Colonic mucosa (tissue), 4 donors: ENCODE data around the gene GRK3. TPM values are rescaled to one million over a fixed set of nuclear protein-coding genes. Genes with fewer than 3 reads are reported as not detected.

Source experiments
- DNase-seq: peaks from one replicate; pipeline ENCODE4 v3.0.0-alpha.2; 2020
- H3K27ac ChIP-seq: fragments of 200-600 bp; one replicate; pipeline ENCODE4 v1.8.0; 2021
- H3K27me3 ChIP-seq: fragments of 200-600 bp; one replicate; pipeline ENCODE4 v1.8.0; 2021
- H3K36me3 ChIP-seq: fragments of 200-600 bp; one replicate; pipeline ENCODE4 v1.8.0; 2021
- H3K4me1 ChIP-seq: fragments of 200-600 bp; one replicate; pipeline ENCODE4 v1.8.0; 2021; ENCODE audit warnings: mild to moderate bottlenecking
- H3K4me3 ChIP-seq: fragments of 200-600 bp; one replicate; pipeline ENCODE4 v1.8.0; 2021
- H3K9ac ChIP-seq, 2 donors: one replicate each; pipeline ENCODE4 v1.7.0; 2013; ENCODE audit warnings: control low read depth in 2 of 2, low read depth in 2 of 2, low read length in 2 of 2
- H3K9me3 ChIP-seq: fragments of 200-600 bp; one replicate; pipeline ENCODE4 v1.8.0; 2021
- CTCF ChIP-seq: fragments of 200-600 bp; IDR thresholded peaks from one replicate; pipeline ENCODE4 v1.8.0; 2022; ENCODE audit warnings: antibody characterized with exemption, mild to moderate bottlenecking
- intact Hi-C: fragments of 100-400 bp; cut with DNase I; formaldehyde crosslinking; loops from one replicate; pipeline ENCODE4 v1.14.1; 2022
- total RNA-seq, 2 donors: library from RNA; stranded (reverse); fragmentation: NEBNext Ultra II Directional in 1 of 2; extraction: Animal tissue kit (Norgen Biotek cat#: 25700) in 1 of 2; gene quantifications; one replicate each; pipeline ENCODE4 v1.2.1, GENCODE V29; 2021
- donor health status: healthy.
- donor health status: DM: no; HTN: no; CAD: no.
- donor health status: DM: no; HTN: no; CAD: no.

Gene GRK3
- total RNA-seq, 2 donors from 2014 or later, result 2.9 to 5.3 TPM

GRCh38 chr22:25534724-25535123 is 29.8 kb upstream of the GRK3 start:
- no peak overlapping the region for H3K4me3 ChIP-seq
- no peaks in the 10 kb centered on the region for H3K36me3 ChIP-seq
- H3K9me3 ChIP-seq, result no peaks in the 10 kb centered on the region
- TF ChIP-seq CTCF, result no peak
- no peaks in the 10 kb centered on the region for H3K27me3 ChIP-seq
- no peak overlapping the region for H3K27ac ChIP-seq
- no peak for DNase-seq
- no peak overlapping the region for H3K9ac ChIP-seq
- intact Hi-C loops, result no loop called here
- H3K4me1 ChIP-seq, result no peaks in the 10 kb centered on the region

- intact Hi-C loops, result no loop called here
- no peak for DNase-seq
- Histone ChIP-seq H3K27me3 (no peaks in the 10 kb centered on the region), H3K4me1 (no peaks in the 10 kb centered on the region), H3K9ac (no peak overlapping the region), H3K27ac (no peak overlapping the region), H3K4me3 (no peak overlapping the region), H3K36me3 (no peaks in the 10 kb centered on the region), H3K9me3 (no peaks in the 10 kb centered on the region)
- TF ChIP-seq CTCF, result no peak
Measured at GRCh38 chr22:25536589-25536988, 27.9 kb upstream of the GRK3 start.

- TF ChIP-seq CTCF, result no peak
- Histone ChIP-seq H3K27ac (no peak overlapping the region), H3K9me3 (no peaks in the 10 kb centered on the region), H3K4me3 (no peak overlapping the region), H3K4me1 (no peaks in the 10 kb centered on the region), H3K27me3 (no peaks in the 10 kb centered on the region), H3K9ac (no peak overlapping the region), H3K36me3 (no peaks in the 10 kb centered on the region)
- no peak for DNase-seq
- intact Hi-C loops, result no loop called here
Measured at GRCh38 chr22:25540166-25540907, 24.1 kb upstream of the GRK3 start.

- no peak for DNase-seq
- Histone ChIP-seq H3K27ac (no peak overlapping the region), H3K9ac (no peak overlapping the region), H3K9me3 (no peaks in the 10 kb centered on the region), H3K27me3 (no peaks in the 10 kb centered on the region), H3K4me3 (no peak overlapping the region), H3K36me3 (no peaks in the 10 kb centered on the region), H3K4me1 (no peaks in the 10 kb centered on the region)
- no peak for TF ChIP-seq CTCF
- intact Hi-C loops, result no loop called here
Measured at GRCh38 chr22:25540908-25541660, 23.4 kb upstream of the GRK3 start.

- no peak for DNase-seq
- Histone ChIP-seq H3K9ac (no peak overlapping the region), H3K4me3 (no peak overlapping the region), H3K4me1 (no peaks in the 10 kb centered on the region), H3K9me3 (no peaks in the 10 kb centered on the region), H3K27ac (no peak overlapping the region), H3K36me3 (no peaks in the 10 kb centered on the region), H3K27me3 (no peaks in the 10 kb centered on the region)
- TF ChIP-seq CTCF, result no peak
- intact Hi-C loops, result no loop called here
Measured at GRCh38 chr22:25542191-25542590, 22.3 kb upstream of the GRK3 start.
